Skin epidermis (tissue), 12 donors: ENCODE data around the gene RADIL.

Experiments used
- H3K27ac ChIP-seq, 21 experiments: fragments of 200-600 bp; sonication (generic) in 11 of 21; one replicate each; pipeline ENCODE4 v1.5.0; 2020; ENCODE audit warnings: mild to moderate bottlenecking in 3 of 21, inconsistent platforms in 2 of 21, moderate library complexity in 2 of 21
- H3K4me3 ChIP-seq, 7 experiments: fragments of 200-600 bp; sonication (generic) in 2 of 7; one replicate each; pipeline ENCODE4 v1.5.0; 2020; ENCODE audit warnings: inconsistent platforms in 2 of 7, mild to moderate bottlenecking in 2 of 7, moderate library complexity in 1 of 7

RADIL gene

DNA sequence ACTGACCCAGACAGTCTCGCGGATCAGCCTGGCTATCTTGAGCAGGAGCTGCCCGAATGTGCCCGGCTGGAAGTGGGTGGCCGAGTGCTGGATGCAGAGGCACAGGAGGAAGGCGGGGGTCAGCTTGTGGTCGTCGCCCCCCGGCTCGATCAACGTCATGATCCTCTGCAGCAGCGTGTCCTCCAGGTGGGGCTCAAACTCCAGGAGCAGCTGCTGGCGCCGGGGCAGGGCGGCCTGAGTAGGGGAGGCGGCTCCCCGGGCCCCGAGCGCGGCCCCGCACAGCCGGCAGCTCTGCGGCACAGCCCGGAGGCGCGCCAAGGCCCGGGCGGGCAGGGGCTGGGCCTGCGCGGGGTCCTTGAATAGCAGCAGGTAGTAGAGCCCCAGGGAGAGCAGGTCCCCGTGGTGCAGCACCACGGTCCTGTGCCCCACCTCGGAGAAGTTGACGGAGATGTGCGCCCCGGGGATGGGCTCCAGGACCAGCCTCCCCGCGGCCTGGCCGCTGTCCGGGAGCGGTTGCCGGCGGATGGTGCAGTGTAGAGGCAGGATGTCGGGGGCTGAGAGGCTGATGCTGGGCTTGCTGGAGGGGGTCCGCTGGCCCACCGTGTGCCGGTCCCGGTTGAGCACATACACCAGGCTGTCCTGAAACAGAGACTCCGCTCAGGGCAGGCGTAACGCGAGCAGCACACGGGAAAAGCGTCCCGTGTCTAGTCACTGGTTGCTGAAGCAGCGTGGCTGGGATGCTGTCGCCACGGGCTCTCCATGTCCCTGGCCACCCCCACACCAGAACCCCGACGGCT, 48.7 kb downstream of the RADIL start:
- Histone ChIP-seq H3K27ac (no peak overlapping the region), H3K4me3 (no peak overlapping the region)

- no peak overlapping the region for H3K4me3 ChIP-seq
- H3K27ac ChIP-seq = no peak overlapping the region
These were observed 49.6 kb downstream of the RADIL start for GRCh38 chr7:4833691-4834600.

DNA sequence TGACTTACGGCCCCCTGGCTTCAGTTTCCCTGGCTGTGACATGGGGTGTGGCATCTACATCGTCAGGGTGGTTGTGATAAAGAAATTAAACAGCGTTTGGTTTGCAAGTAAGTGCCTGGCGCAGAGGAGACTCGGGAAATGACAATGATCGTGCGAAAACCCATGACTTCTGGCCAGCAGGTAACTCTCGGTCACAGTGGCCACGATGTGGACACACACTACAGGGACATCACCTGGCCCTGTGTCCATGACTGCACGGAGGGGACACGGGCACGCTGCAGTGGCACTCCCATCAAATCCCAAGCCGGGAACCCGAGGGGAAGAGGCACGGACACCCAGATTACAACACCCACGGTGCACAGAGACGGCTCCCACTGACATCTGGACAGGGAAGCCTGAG, 50.3 kb downstream of the RADIL start:
- Histone ChIP-seq H3K27ac (no peak overlapping the region), H3K4me3 (no peak overlapping the region)

- Histone ChIP-seq H3K4me3 (no peak overlapping the region), H3K27ac (no peak overlapping the region)
These were observed 50.8 kb downstream of the RADIL start for GRCh38 chr7:4832711-4833110.

GRCh38 chr7:4831723-4832495, 51.6 kb downstream of the RADIL start:
- Histone ChIP-seq H3K4me3 (no peak overlapping the region), H3K27ac (no peak overlapping the region)

- Histone ChIP-seq H3K4me3 (no peak overlapping the region), H3K27ac (no peak overlapping the region)
These were observed 53.3 kb downstream of the RADIL start for GRCh38 chr7:4830176-4830575.

- Histone ChIP-seq H3K27ac (no peak overlapping the region), H3K4me3 (no peak overlapping the region)
These were observed 54.7 kb downstream of the RADIL start for GRCh38 chr7:4828720-4829383.

- H3K4me3 ChIP-seq = no peak overlapping the region
- H3K27ac ChIP-seq = no peak overlapping the region
These were observed 58.4 kb downstream of the RADIL start for GRCh38 chr7:4825081-4825480.

DNA sequence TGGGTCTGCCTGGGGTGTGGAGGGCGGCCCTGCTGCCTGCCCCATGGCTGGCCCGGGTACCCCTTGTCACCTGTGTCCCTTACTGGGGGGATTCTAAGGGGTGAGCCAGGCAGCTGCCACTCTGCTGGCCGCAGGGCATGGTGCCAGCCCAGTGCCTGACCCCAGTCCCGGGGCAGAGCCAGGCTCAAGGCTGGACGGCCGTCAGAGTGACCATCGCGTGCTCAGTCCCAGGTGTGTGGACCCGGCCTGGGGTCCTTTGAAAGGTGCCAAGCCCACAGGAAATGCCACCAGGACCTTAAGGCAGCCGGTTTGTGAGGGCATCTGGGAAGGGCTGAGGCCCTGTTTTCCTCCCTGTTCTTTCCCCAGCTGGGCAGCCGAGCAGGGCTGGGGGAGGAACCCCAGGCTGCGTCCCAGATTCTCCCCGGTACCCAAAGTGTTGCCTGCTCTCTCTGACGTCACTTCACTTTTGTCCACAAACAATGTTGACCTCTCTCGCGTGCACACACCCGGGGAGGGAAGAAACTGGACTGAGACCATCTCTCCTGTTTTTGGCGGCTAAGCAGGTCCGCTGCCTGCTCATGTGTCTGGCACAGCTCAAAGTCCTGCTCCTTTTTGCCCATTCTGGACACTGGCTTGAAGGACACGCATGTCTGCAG, 59.3 kb downstream of the RADIL start:
- Histone ChIP-seq H3K4me3 (no peak overlapping the region), H3K27ac (no peak overlapping the region)

- Histone ChIP-seq H3K27ac (no peak overlapping the region), H3K4me3 (no peak overlapping the region)
These were observed 59.9 kb downstream of the RADIL start for GRCh38 chr7:4823441-4824119.

DNA sequence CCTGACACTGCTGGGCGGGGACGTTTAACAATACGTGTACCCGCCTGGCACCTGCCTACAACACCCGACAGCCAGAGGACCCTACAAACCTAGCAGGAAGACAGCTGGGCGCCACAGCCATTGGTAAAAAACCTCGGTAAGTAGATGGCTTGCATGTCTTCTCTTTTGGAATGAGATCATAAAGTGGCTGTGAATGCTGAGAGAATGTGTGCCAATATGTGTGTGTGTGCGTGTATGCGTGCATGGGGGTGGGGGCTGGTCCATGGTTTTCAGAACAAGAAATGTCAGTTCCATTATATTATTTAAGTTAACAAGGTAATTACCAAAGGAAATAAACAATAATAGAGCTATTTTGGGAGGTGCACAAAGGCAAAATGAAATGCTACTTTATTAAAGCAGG, 60.8 kb downstream of the RADIL start:
- Histone ChIP-seq H3K4me3 (no peak overlapping the region), H3K27ac (no peak overlapping the region)

DNA sequence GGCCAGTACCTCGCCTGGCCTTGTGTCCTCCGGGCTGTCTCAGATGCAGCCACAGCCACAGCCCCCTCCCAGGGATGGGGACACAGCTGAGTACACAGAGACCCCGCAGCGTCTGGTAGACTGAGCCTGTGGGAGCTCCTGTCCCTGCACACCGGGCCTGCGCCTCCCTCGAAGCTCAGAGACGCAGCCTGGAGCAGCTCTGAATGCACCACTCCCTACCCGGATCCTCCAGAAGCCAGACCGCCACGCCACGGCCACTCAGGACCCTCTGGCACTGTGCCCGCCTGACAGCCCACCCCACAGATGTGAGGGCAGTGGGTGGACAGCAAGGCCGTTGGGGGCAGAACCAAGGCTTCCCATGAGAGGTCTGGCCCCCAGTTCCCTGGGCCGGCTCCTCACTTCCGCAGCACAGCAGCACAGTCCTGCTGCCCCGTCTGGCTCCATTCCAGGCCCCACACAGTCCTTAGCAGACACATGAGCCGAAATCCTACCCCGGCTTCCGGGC, 62.5 kb downstream of the RADIL start:
- no peak overlapping the region for H3K27ac ChIP-seq
- H3K4me3 ChIP-seq = no peak overlapping the region

GRCh38 chr7:4820405-4820966, 63.0 kb downstream of the RADIL start:
- peak overlapping the region in 1 of 21 experiments; percentile 2 for H3K27ac ChIP-seq
- no peak overlapping the region for H3K4me3 ChIP-seq

DNA sequence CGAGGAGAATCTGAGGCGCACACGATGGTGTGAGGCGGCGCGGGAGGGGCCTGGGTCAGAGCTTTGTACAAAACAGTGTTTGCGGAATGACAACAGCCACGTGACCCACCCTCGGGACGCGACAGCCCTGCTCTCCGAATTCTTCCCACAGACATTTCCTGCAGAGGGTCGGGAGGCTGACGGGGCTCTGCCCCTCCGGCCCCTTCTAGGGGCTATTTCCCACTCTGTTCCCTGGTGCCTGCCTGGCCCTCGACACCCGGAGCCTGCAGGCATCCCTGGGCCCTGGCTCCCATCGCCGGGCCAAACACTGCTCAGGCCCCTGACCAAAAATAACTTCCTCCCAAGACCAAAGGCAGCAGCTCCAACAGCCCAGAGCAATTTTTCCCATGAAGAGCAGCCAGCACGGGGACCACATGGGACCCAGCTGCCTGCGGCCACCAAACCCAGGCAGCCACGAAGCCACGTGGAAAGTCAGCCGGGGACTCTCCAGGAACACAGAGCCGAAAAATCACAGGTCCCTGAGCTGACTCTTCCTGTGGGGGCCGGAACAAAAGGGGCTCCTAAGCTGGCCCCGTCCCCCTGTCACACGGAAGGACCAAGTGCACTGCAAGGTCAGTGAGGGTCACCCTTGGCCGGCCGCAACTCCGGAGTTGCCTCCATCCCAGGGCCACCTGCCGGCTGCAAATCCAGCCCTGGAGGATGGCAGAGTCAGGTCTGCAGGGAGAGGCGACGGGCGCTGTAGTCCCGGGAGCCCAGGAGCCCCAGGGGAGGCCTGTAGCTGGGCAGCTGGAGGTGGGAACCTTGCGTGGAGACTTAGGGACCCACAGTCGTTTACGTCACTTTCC, 63.7 kb downstream of the RADIL start:
- Histone ChIP-seq H3K4me3 (no peak overlapping the region), H3K27ac (peak overlapping the region in 1 of 21 experiments; percentile 2)

DNA sequence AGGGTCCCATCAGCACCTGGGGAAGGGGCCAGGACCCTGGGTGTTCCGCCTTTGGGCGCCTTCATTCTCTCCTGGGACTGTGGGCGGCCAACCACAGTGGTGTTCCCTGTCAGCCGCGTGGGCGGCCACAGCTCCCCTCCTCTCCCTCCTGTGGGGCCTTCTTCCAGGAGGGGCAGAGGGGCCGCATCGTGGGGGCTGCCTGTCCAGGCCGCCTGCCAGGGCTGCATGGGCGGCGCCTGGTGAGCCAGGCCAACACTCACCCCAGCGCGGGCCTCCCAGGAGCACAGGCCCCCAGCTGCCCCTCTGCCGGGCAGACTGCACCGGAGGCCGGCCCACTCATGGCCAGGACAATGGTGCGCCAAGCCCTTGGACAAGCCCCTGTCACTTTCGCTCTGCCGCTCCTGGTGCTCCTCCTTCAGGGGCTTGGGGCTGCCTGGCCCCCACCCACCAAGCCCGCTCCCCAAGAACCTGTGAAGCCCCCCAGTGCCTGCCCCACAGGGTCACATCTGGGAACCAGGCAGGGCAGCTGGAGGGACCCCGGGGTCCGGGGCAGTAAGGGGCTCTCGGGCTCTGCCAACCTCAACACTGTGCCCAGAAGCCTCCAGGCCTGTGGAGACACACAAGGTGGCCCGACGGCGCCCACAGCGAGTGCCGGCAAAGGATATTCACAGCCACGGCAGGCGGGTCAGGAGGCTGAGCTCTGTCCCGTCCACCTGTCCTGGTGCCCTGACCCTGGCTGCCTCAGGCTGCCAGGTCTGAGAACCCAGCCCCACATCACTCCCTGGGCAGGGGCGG, 65.3 kb downstream of the RADIL start:
- no peak overlapping the region for H3K27ac ChIP-seq
- no peak overlapping the region for H3K4me3 ChIP-seq

- no peak overlapping the region for H3K4me3 ChIP-seq
- H3K27ac ChIP-seq = no peak overlapping the region
These were observed 66.2 kb downstream of the RADIL start for GRCh38 chr7:4817178-4817901.
